CD4-positive, alpha-beta T cell (primary cell): ENCODE results near the gene PXMP2. TPM values are rescaled to one million over a fixed set of nuclear protein-coding genes. Genes with fewer than 3 reads are reported as not detected.

Source experiments
- ATAC-seq: fragments of 200-7000 bp; cut with Tn5 transposase; one replicate; pipeline ENCODE4 v1.10.0; 2022; ENCODE audit warnings: mild to moderate bottlenecking; ENCODE audit not compliant: poor library complexity
- CTCF ChIA-PET: fragments of 350-600 bp; sonication (Branson Sonifier 250); formaldehyde crosslinking; loops from one replicate; lab custom pipeline; 2021; ENCODE audit warnings: antibody characterized with exemption, inconsistent platforms; lab: Charles Lee
- POLR2A ChIA-PET: fragments of 350-600 bp; sonication (Branson Sonifier 250); formaldehyde crosslinking; loops from one replicate; lab custom pipeline; 2021; ENCODE audit warnings: antibody characterized with exemption, inconsistent platforms; lab: Charles Lee
- DNase-seq, 14 experiments: peaks; one replicate each; pipeline ENCODE4 v3.0.0-alpha.2; 2013 to 2020; ENCODE audit warnings: mixed read lengths in 2 of 14
- H3K27ac ChIP-seq, 2 donors: one replicate each; pipeline versions ENCODE4 v1.5.1 to v1.7.0; 2013; ENCODE audit warnings: low read length in 2 of 2, low read depth in 1 of 2, mild to moderate bottlenecking in 1 of 2
- H3K27me3 ChIP-seq, 2 experiments: 1 replicate in 1 of 2; 2 replicates in 1 of 2; pipeline versions ENCODE4 v1.6.1 to v1.7.0; 2013; ENCODE audit warnings: low read length in 2 of 2, control low read depth in 1 of 2, mild to moderate bottlenecking in 1 of 2, moderate library complexity in 1 of 2; ENCODE audit not compliant: insufficient read depth in 2 of 2, control insufficient read depth in 1 of 2
- H3K36me3 ChIP-seq: one replicate; pipeline ENCODE4 v1.6.1; 2013; ENCODE audit warnings: low read length, control low read depth; ENCODE audit not compliant: insufficient read depth
- H3K4me1 ChIP-seq: one replicate; pipeline ENCODE4 v1.6.1; 2013; ENCODE audit warnings: low read length, control low read depth; ENCODE audit not compliant: insufficient read depth
- H3K4me3 ChIP-seq: one replicate; pipeline ENCODE4 v1.5.1; 2013; ENCODE audit warnings: mild to moderate bottlenecking, low read length, moderate library complexity
- H3K9me3 ChIP-seq, 2 experiments: 1 replicate in 1 of 2; 2 replicates in 1 of 2; pipeline versions ENCODE4 v1.6.1 to v1.7.0; 2013; ENCODE audit warnings: low read length in 2 of 2, mild to moderate bottlenecking in 2 of 2, control low read depth in 1 of 2, moderate library complexity in 1 of 2; ENCODE audit not compliant: control insufficient read depth in 1 of 2, insufficient read depth in 1 of 2
- H3K27ac Mint-ChIP-seq: one replicate; pipeline ENCODE4 v1.8.0; 2020; ENCODE audit warnings: mixed read lengths
- H3K27me3 Mint-ChIP-seq: one replicate; pipeline ENCODE4 v1.8.0; 2021; ENCODE audit warnings: mixed read lengths
- H3K36me3 Mint-ChIP-seq: one replicate; pipeline ENCODE4 v1.8.0; 2021; ENCODE audit warnings: low read depth, mixed read lengths
- H3K4me1 Mint-ChIP-seq: one replicate; pipeline ENCODE4 v1.8.0; 2021; ENCODE audit warnings: low read depth, mixed read lengths
- H3K4me3 Mint-ChIP-seq: one replicate; pipeline ENCODE4 v1.8.0; 2020; ENCODE audit warnings: mild to moderate bottlenecking, mixed read lengths
- H3K9me3 Mint-ChIP-seq: one replicate; pipeline ENCODE4 v1.8.0; 2020; ENCODE audit warnings: mixed read lengths
- intact Hi-C, 2 experiments: fragments of 100-400 bp; cut with DNase I in 1 of 2; cut with micrococcal nuclease in 1 of 2; formaldehyde crosslinking; loops; one replicate each; pipeline versions ENCODE4 v1.15.1 to v1.9.0; 2023 to 2025; cut with DNase I, micrococcal nuclease
- total RNA-seq, 174 experiments: library from RNA in 2 of 174; stranded (reverse) in 2 of 174; gene quantifications; one replicate each; pipeline ENCODE4 v1.2.3 and lab custom pipeline; 2021 to 2026
- TF ChIP-seq, protein P1 (sequence below): fragments of 200-600 bp; IDR thresholded peaks from one replicate; pipeline ENCODE4 v1.8.0; 2022; ENCODE audit warnings: antibody characterized with exemption, mild to moderate bottlenecking

PXMP2 gene
- total RNA-seq, 2 experiments from 2014 or later, result 2.1 to 2.6 TPM

DNA sequence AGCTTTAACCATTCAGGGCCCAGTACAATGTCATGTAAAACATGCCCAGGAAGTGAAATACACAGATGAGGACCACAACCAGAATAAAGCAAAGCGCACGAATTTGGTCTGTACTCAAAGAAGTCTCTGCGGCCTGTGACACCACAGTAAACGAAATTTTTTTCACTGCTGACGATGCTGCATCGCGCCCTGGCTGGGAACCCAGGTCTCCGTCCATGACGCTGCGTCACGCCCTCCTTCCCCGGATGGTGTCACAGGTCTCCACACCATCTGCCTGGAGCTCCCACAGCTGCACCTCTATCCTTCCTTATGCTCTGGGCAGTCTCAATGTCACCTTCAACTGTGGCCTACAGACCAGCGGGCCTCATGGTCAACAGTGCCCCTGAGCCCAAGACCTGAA, 56.4 kb downstream of the PXMP2 start:
- peaks cover 95% of the 10 kb centered on the region for H3K36me3 Mint-ChIP-seq
- no peaks in the 10 kb centered on the region for H3K27me3 Mint-ChIP-seq
- no peak overlapping the region for H3K4me3 Mint-ChIP-seq
- ChIA-PET POLR2A (interaction anchor here (0.5 kb wide), 1 partner anchor 190 kb away, joined by 3 read pairs; no protein-coding TSS in a partner anchor), CTCF (no interaction called here)
- Histone ChIP-seq H3K4me1 (no peaks in the 10 kb centered on the region), H3K9me3 (no peaks in the 10 kb centered on the region), H3K4me3 (no peak overlapping the region), H3K27ac (no peak overlapping the region), H3K27me3 (no peaks in the 10 kb centered on the region), H3K36me3 (peaks cover 96% of the 10 kb centered on the region)
- intact Hi-C loops, result no loop called here
- TF ChIP-seq, protein P1, sequence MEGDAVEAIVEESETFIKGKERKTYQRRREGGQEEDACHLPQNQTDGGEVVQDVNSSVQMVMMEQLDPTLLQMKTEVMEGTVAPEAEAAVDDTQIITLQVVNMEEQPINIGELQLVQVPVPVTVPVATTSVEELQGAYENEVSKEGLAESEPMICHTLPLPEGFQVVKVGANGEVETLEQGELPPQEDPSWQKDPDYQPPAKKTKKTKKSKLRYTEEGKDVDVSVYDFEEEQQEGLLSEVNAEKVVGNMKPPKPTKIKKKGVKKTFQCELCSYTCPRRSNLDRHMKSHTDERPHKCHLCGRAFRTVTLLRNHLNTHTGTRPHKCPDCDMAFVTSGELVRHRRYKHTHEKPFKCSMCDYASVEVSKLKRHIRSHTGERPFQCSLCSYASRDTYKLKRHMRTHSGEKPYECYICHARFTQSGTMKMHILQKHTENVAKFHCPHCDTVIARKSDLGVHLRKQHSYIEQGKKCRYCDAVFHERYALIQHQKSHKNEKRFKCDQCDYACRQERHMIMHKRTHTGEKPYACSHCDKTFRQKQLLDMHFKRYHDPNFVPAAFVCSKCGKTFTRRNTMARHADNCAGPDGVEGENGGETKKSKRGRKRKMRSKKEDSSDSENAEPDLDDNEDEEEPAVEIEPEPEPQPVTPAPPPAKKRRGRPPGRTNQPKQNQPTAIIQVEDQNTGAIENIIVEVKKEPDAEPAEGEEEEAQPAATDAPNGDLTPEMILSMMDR, result no peak
- H3K9me3 Mint-ChIP-seq, result no peaks in the 10 kb centered on the region
- H3K27ac Mint-ChIP-seq, result no peak overlapping the region
- DNase-seq (no peak), ATAC-seq (no peak)
- H3K4me1 Mint-ChIP-seq, result peaks cover 13% of the 10 kb centered on the region

DNA sequence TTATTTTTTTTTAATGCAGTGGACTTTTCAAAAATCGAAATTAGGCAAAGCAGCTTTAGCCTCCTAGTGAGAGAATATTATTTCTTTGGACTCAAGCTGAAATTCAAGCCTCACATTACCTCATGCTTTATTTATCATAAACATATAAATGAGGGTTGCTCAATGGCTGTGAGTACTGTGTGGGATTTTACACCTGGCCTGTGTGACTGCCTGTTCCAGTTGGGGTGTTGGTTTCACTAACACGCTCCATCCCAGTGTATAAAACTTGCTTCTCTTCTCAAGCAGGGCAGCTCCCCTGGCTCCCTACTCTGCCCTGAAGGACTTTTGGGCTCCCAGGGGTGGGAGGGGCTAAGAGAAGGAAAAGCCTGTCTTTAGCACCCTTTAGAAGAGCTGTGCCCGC, 59.2 kb downstream of the PXMP2 start:
- Histone ChIP-seq H3K27me3 (no peaks in the 10 kb centered on the region), H3K4me3 (no peak overlapping the region), H3K4me1 (no peaks in the 10 kb centered on the region), H3K36me3 (peaks cover 92% of the 10 kb centered on the region), H3K27ac (no peak overlapping the region), H3K9me3 (no peaks in the 10 kb centered on the region)
- DNase-seq (no peak), ATAC-seq (no peak)
- ChIA-PET POLR2A (no interaction called here), CTCF (no interaction called here)
- TF ChIP-seq, protein P1, result no peak
- Mint-ChIP-seq H3K36me3 (peaks cover 82% of the 10 kb centered on the region), H3K9me3 (no peaks in the 10 kb centered on the region), H3K27me3 (no peaks in the 10 kb centered on the region), H3K4me3 (no peak overlapping the region), H3K4me1 (peaks cover 13% of the 10 kb centered on the region), H3K27ac (no peak overlapping the region)
- intact Hi-C loops, result no loop called here

- ATAC-seq (no peak), DNase-seq (no peak)
- no peaks in the 10 kb centered on the region for H3K9me3 Mint-ChIP-seq
- no peaks in the 10 kb centered on the region for H3K27me3 ChIP-seq
- peaks cover 12% of the 10 kb centered on the region for H3K4me1 Mint-ChIP-seq
- no peaks in the 10 kb centered on the region for H3K4me1 ChIP-seq
- no peaks in the 10 kb centered on the region for H3K9me3 ChIP-seq
- TF ChIP-seq, protein P1, result no peak
- H3K4me3 Mint-ChIP-seq, result no peak overlapping the region
- intact Hi-C loops, result no loop called here
- no peak overlapping the region for H3K4me3 ChIP-seq
- ChIA-PET POLR2A (no interaction called here), CTCF (no interaction called here)
- peaks cover 79% of the 10 kb centered on the region for H3K36me3 Mint-ChIP-seq
- H3K27me3 Mint-ChIP-seq, result no peaks in the 10 kb centered on the region
- H3K36me3 ChIP-seq, result peaks cover 89% of the 10 kb centered on the region
- H3K27ac Mint-ChIP-seq, result no peak overlapping the region
- no peak overlapping the region for H3K27ac ChIP-seq
These were observed 60.0 kb downstream of the PXMP2 start for GRCh38 chr12:132747395-132747794.
